Tibial nerve (tissue), 3 donors: ENCODE results near the gene DHX34.

Experiments
- CTCF ChIP-seq, 5 experiments: fragments of 200-600 bp in 3 of 5; fragments of 450-650 bp in 2 of 5; sonication (generic) in 3 of 5; IDR thresholded peaks; one replicate each; pipeline ENCODE4 v1.5.1; 2016 to 2019; ENCODE audit warnings: antibody characterized with exemption in 5 of 5, mild to moderate bottlenecking in 3 of 5, moderate library complexity in 2 of 5
- POLR2A ChIP-seq, 2 donors: fragments of 450-650 bp; IDR thresholded peaks; one replicate each; pipeline ENCODE4 v1.6.1; 2017; ENCODE audit warnings: antibody characterized with exemption in 2 of 2, mild to moderate bottlenecking in 2 of 2, moderate library complexity in 2 of 2

DNA sequence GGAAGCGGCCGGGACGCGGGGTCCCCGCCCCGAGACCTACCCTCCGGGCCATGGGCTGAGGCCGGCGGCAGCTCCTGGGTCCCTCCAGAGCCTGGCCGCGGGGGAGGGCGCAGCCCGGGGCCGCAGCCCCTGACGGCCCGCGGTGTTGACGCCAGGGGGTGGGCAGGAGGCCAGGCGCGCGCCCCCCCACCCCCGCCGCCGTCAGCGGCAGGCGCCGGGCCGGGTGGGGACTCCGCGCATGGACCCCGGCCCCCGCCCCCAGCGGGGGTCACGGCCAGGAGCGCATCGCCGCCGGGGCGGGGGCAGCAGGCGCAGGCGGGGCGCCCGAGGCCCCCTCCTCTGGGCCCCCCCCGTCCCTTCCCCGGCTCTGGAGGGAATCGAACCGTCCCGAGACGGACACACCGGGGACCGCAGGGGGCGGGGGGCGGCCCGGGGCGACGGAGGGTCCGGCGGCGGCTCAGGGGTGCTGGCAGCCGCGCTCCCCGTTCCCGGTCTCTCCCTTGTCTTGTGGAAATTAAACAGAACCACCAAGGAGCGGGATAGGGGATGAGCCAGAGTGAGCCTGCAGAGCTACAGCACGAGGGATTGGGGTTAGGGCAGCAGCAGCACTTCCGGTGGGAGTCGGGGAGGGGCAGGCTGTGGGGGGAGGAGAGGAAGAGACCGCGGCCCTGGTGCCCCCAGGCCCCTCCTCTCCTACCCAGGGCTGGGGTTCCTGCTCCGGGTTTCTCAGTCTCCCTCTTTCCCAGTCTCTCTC is 70.1 kb downstream of the DHX34 start, which contains the start of gene MEIS3:
- TF ChIP-seq CTCF (IDR thresholded peaks at IDR 0.05) (no peak), POLR2A (IDR thresholded peaks at IDR 0.05) (no peak)
